ENCODE measurements around the gene HOXD11. TPM values are rescaled to one million over a fixed set of nuclear protein-coding genes. Genes with fewer than 3 reads are reported as not detected.

HOXD11 gene
- total and polyA plus RNA-seq, 2 experiments from 2014 or later: not detected

DNA sequence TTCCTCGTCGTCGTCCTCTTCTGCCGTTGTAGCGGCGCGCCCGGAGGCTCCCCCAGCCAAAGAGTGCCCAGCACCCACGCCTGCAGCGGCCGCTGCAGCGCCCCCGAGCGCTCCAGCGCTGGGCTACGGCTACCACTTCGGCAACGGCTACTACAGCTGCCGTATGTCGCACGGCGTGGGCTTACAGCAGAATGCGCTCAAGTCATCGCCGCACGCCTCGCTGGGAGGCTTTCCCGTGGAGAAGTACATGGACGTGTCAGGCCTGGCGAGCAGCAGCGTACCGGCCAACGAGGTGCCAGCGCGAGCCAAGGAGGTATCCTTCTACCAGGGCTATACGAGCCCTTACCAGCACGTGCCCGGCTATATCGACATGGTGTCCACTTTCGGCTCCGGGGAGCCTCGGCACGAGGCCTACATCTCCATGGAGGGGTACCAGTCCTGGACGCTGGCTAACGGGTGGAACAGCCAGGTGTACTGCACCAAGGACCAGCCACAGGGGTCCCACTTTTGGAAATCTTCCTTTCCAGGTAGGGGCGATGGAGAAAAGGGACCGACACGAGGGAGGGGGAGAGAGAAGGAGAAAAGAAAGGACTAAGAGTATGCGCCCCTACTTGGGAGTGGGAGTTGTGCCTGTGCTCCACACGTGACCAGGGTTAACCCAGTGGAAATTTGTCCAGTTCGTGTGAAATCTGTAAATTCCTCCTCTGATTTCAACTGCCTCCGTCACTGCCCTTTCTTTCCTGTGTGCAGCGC is 13.8 kb upstream of the HOXD11 start:
- TF ChIP-seq, protein P1, sequence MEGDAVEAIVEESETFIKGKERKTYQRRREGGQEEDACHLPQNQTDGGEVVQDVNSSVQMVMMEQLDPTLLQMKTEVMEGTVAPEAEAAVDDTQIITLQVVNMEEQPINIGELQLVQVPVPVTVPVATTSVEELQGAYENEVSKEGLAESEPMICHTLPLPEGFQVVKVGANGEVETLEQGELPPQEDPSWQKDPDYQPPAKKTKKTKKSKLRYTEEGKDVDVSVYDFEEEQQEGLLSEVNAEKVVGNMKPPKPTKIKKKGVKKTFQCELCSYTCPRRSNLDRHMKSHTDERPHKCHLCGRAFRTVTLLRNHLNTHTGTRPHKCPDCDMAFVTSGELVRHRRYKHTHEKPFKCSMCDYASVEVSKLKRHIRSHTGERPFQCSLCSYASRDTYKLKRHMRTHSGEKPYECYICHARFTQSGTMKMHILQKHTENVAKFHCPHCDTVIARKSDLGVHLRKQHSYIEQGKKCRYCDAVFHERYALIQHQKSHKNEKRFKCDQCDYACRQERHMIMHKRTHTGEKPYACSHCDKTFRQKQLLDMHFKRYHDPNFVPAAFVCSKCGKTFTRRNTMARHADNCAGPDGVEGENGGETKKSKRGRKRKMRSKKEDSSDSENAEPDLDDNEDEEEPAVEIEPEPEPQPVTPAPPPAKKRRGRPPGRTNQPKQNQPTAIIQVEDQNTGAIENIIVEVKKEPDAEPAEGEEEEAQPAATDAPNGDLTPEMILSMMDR (IDR thresholded peaks at IDR 0.05; ENCODE audit: low read depth, low read length): no peak
- H3K9me3 ChIP-seq (ENCODE audit: low read depth): no peaks in the 10 kb centered on the region
- H3K27me3 ChIP-seq: peaks cover 100% of the 10 kb centered on the region
- no peaks in the 10 kb centered on the region for H3K36me3 ChIP-seq
- no peaks in the 10 kb centered on the region for H3K4me1 ChIP-seq (ENCODE audit: low read depth)
- H3K4me3 ChIP-seq: peak overlapping the region; percentile 26
- no peak for DNase-seq (ENCODE audit: low read depth in 1 of 2, low spot score in 1 of 2)
- H3K27ac ChIP-seq: no peak overlapping the region

DNA sequence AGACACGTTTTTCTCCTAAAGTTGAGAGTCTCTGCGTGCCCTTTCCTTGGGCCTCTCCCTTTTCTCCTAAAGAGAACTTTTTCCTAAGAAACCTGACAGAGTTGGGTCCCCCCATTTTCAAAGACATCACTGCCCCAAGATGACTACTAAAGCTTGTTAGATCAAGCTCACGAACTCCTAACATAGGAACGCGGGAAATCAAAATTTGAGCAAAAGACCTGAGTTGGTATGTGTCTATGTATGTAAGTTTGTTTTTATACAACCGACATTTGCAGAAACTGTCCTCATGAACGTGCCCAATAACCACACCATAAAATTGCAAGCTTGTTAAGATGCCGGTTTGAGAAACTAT is 13.2 kb upstream of the HOXD11 start:
- TF ChIP-seq, protein P1 (IDR thresholded peaks at IDR 0.05; ENCODE audit: low read depth, low read length): no peak
- Histone ChIP-seq H3K27ac (no peak overlapping the region), H3K4me1 (ENCODE audit: low read depth) (no peaks in the 10 kb centered on the region), H3K9me3 (ENCODE audit: low read depth) (no peaks in the 10 kb centered on the region), H3K36me3 (no peaks in the 10 kb centered on the region), H3K4me3 (no peak overlapping the region), H3K27me3 (peaks cover 100% of the 10 kb centered on the region)
- no peak for DNase-seq (ENCODE audit: low read depth in 1 of 2, low spot score in 1 of 2)

DNA sequence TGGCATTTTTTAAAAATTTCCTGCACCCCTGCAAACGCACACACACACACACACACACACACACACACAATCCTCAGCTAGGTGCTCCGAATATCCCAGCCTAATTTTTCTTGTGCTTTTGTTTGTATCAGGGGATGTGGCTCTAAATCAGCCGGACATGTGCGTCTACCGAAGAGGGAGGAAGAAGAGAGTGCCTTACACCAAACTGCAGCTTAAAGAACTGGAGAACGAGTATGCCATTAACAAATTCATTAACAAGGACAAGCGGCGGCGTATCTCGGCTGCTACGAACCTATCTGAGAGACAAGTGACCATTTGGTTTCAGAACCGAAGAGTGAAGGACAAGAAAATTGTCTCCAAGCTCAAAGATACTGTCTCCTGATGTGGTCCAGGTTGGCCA is 12.7 kb upstream of the HOXD11 start:
- Histone ChIP-seq H3K4me3 (no peak overlapping the region), H3K9me3 (ENCODE audit: low read depth) (no peaks in the 10 kb centered on the region), H3K36me3 (no peaks in the 10 kb centered on the region), H3K27me3 (peaks cover 100% of the 10 kb centered on the region), H3K4me1 (ENCODE audit: low read depth) (no peaks in the 10 kb centered on the region), H3K27ac (no peak overlapping the region)
- TF ChIP-seq, protein P1 (IDR thresholded peaks at IDR 0.05; ENCODE audit: low read depth, low read length): no peak
- DNase-seq (ENCODE audit: low read depth in 1 of 2, low spot score in 1 of 2): no peak

DNA sequence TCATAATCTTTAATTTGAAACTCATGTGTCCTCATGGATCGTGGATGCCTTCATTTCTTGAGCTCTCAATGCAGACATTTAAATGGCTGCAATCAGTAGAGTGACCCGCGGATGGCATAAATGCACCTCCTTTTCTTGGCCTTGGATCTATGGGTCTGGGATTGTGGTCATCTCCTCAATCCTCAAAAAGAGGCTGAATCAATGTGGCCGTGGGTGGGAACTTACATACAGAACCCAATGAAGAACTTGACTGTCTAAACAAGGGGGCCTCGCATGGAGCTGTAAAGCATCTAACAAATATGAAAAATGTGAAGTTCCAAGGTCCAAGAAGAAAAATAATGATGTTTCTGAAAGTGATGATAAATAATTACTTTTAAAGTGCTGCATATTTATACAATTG is 11.7 kb upstream of the HOXD11 start:
- Histone ChIP-seq H3K27me3 (peaks cover 100% of the 10 kb centered on the region), H3K9me3 (ENCODE audit: low read depth) (no peaks in the 10 kb centered on the region), H3K27ac (no peak overlapping the region), H3K4me1 (ENCODE audit: low read depth) (no peaks in the 10 kb centered on the region), H3K4me3 (no peak overlapping the region), H3K36me3 (no peaks in the 10 kb centered on the region)
- TF ChIP-seq, protein P1 (IDR thresholded peaks at IDR 0.05; ENCODE audit: low read depth, low read length): no peak
- DNase-seq (ENCODE audit: low read depth in 1 of 2, low spot score in 1 of 2): no peak

DNA sequence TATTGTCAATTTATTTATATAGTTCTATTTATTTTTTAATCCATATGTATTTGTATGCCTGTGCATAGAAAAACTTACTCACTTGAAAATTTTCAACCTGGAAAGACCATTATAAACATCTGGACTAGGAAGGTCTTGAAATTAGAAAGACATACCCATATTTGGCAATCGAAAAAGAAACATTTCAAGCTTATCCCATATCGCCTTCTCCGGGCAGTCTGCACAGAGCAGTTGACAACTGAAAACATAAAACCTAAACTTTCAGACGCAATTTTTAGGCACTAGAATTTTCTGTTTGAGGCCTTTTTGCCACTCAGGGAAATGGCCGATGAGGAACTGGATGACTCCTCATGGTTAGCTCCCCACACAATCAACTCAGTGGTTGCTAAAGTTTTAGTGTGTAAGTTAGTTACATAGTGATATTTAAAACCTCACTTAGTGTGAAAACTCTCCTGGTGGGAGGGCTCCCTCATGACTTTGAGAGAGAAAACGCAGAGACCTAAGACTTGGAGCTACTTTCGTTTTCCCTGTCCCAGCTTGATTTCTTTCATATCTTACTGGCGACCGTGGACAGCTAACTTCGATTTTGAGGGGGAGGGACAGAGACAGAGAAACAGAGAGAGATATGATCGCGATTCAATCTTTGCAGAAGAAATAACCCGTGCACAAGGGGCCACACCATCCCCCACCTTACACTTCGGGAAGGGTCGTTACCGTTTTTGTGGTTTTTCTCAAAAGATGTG is 10.7 kb upstream of the HOXD11 start:
- no peaks in the 10 kb centered on the region for H3K4me1 ChIP-seq (ENCODE audit: low read depth)
- TF ChIP-seq, protein P1 (IDR thresholded peaks at IDR 0.05; ENCODE audit: low read depth, low read length): no peak
- no peaks in the 10 kb centered on the region for H3K36me3 ChIP-seq
- H3K4me3 ChIP-seq: no peak overlapping the region
- H3K9me3 ChIP-seq (ENCODE audit: low read depth): no peaks in the 10 kb centered on the region
- DNase-seq (ENCODE audit: low read depth in 1 of 2, low spot score in 1 of 2): no peak
- H3K27ac ChIP-seq: no peak overlapping the region
- H3K27me3 ChIP-seq: peaks cover 100% of the 10 kb centered on the region

All from cardiac muscle cell (in vitro differentiated cells and primary cell).